SU-DHL-6 (cell line): ENCODE results near the gene PANK2.
"Not testable (repeated sequence)": the region's sequence is repeated elsewhere in the genome, so short reads cannot be mapped to it uniquely, and the experiment has no call there.

ENCODE experiments used
- H2AFZ ChIP-seq: fragments of 200-600 bp; sonication (generic); 2 replicates; pipeline ENCODE4 v1.6.1; 2014; ENCODE audit warnings: low read depth, mild to moderate bottlenecking, moderate library complexity, mixed read lengths, antibody characterized with exemption, low read length; ENCODE audit not compliant: severe bottlenecking
- H3F3A ChIP-seq: fragments of 200-600 bp; shearing (Covaris generic); 2 replicates; pipeline ENCODE4 v1.6.0; 2016; ENCODE audit warnings: antibody characterized with exemption, mild to moderate bottlenecking; ENCODE audit not compliant: insufficient read depth
- H3K27ac ChIP-seq: fragments of 200-600 bp; sonication (generic); 2 replicates; pipeline ENCODE4 v1.5.1; 2016; ENCODE audit warnings: low read depth, mild to moderate bottlenecking, low read length, moderate library complexity, mixed read lengths
- H3K27me3 ChIP-seq: fragments of 200-600 bp; sonication (generic), shearing (Covaris generic); 2 replicates; pipeline ENCODE4 v1.6.0; 2014; ENCODE audit warnings: mild to moderate bottlenecking, low read length
- H3K36me3 ChIP-seq: fragments of 200-600 bp; sonication (generic); 2 replicates; pipeline ENCODE4 v1.6.1; 2014; ENCODE audit warnings: mild to moderate bottlenecking, low read length, mixed read lengths
- H3K4me2 ChIP-seq: fragments of 300-600, 200-600 bp; shearing (Covaris generic), sonication (generic); 2 replicates; pipeline ENCODE4 v1.6.0; 2014; ENCODE audit warnings: low read length, low read depth, mild to moderate bottlenecking; ENCODE audit not compliant: poor library complexity, severe bottlenecking
- H3K4me3 ChIP-seq: fragments of 200-600 bp; sonication (generic); 2 replicates; pipeline ENCODE4 v1.5.1; 2014; ENCODE audit warnings: antibody characterized with exemption, low read length, mild to moderate bottlenecking, mixed read lengths; ENCODE audit not compliant: insufficient read depth, poor library complexity, severe bottlenecking
- H3K79me2 ChIP-seq: fragments of 200-600 bp; sonication (generic); 2 replicates; pipeline ENCODE4 v1.6.1; 2014; ENCODE audit warnings: mild to moderate bottlenecking, low read length, moderate library complexity; ENCODE audit not compliant: insufficient read depth
- H3K9ac ChIP-seq: fragments of 200-600 bp; sonication (generic); 2 replicates; pipeline ENCODE4 v1.7.0; 2014; ENCODE audit warnings: mild to moderate bottlenecking, low read length
- H3K9me2 ChIP-seq: fragments of 200-600 bp; sonication (generic); replicated peaks from 2 replicates; pipeline ENCODE4 v1.6.1; 2014; ENCODE audit warnings: low read length; ENCODE audit not compliant: insufficient read depth
- H3K9me3 ChIP-seq: fragments of 200-600 bp; sonication (generic); 2 replicates; pipeline ENCODE4 v1.6.1; 2014; ENCODE audit warnings: low read length, mixed read lengths; ENCODE audit not compliant: insufficient read depth
- H4K20me1 ChIP-seq: fragments of 200-600 bp; sonication (generic); 2 replicates; pipeline ENCODE4 v1.6.1; 2014; ENCODE audit warnings: low read depth, mild to moderate bottlenecking, antibody characterized with exemption, low read length, moderate library complexity, mixed read lengths
- CTCF ChIP-seq: fragments of 200-600 bp; sonication (generic); IDR thresholded peaks from one replicate; pipeline ENCODE4 v1.5.1; 2017; ENCODE audit warnings: antibody characterized with exemption, mild to moderate bottlenecking, low read length, moderate library complexity; ENCODE audit not compliant: insufficient read depth, poor library complexity, severe bottlenecking
- EZH2phosphoT487 ChIP-seq: fragments of 200-600 bp; sonication (generic), shearing (Covaris generic); conservative IDR thresholded peaks from 2 replicates; pipeline ENCODE4 v1.6.1; 2018; ENCODE audit warnings: mild to moderate bottlenecking, antibody characterized with exemption, low read length, moderate library complexity, mixed read lengths

PANK2 gene

GRCh38 chr20:3970016-3970415 is 80.8 kb downstream of the PANK2 start:
- Histone ChIP-seq H3K27ac (no peak overlapping the region), H3K4me2 (no peak overlapping the region), H3K36me3 (no peaks in the 10 kb centered on the region), H3F3A (no peaks in the 10 kb centered on the region), H3K9me2 (no peaks in the 10 kb centered on the region), H3K27me3 (no peaks in the 10 kb centered on the region), H3K9ac (no peak overlapping the region), H2AFZ (no peak overlapping the region), H3K79me2 (no peaks in the 10 kb centered on the region), H4K20me1 (0 out of 2 replicates have a peak, but pooled peaks cover 5% of the 10 kb centered on the region), H3K9me3 (no peaks in the 10 kb centered on the region), H3K4me3 (no peak overlapping the region)
- TF ChIP-seq CTCF (no peak), EZH2phosphoT487 (no peak)

GRCh38 chr20:3971145-3971544 is 82.0 kb downstream of the PANK2 start:
- TF ChIP-seq EZH2phosphoT487, result no peak
- TF ChIP-seq CTCF, result no peak
- Histone ChIP-seq H3F3A (no peaks in the 10 kb centered on the region), H3K79me2 (no peaks in the 10 kb centered on the region), H3K9me3 (no peaks in the 10 kb centered on the region), H4K20me1 (0 out of 2 replicates have a peak, but pooled peaks cover 5% of the 10 kb centered on the region), H3K9ac (no peak overlapping the region), H3K4me3 (no peak overlapping the region), H3K27ac (no peak overlapping the region), H2AFZ (no peak overlapping the region), H3K36me3 (no peaks in the 10 kb centered on the region), H3K27me3 (no peaks in the 10 kb centered on the region), H3K4me2 (no peak overlapping the region), H3K9me2 (no peaks in the 10 kb centered on the region)

DNA sequence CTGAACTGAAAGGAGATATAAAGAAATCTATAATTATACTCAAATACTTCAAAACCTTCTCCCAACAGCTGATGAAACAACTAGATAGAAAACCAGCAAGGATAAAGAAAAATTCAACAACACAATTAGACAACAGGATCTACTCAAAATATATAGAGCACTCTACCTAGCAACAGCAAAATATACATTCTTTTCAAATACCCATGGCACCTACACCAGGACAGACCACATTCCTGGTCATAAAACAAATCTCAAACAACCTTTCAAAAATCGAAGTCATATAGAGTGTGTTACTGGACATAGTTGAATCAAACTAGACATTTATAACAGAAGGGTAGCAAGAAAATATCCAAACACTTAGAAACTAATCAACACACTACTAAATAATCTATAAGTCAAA is 83.0 kb downstream of the PANK2 start:
- no peak overlapping the region for H3K4me3 ChIP-seq
- H3K9ac ChIP-seq, result no peak overlapping the region
- no peak for TF ChIP-seq CTCF
- no peak for TF ChIP-seq EZH2phosphoT487

GRCh38 chr20:3972631-3973030 is 83.4 kb downstream of the PANK2 start:
- H3K9me3 ChIP-seq, H3F3A ChIP-seq, H3K36me3 ChIP-seq, H3K4me2 ChIP-seq, H2AFZ ChIP-seq, H3K9ac ChIP-seq, H3K27me3 ChIP-seq, H3K4me3 ChIP-seq, H3K9me2 ChIP-seq, H4K20me1 ChIP-seq, H3K79me2 ChIP-seq, H3K27ac ChIP-seq: not testable (repeated sequence)

More for the DNA sequence above, 83.0 kb downstream of the PANK2 start:
- Histone ChIP-seq H3F3A (no peaks in the 10 kb centered on the region), H3K9me3 (no peaks in the 10 kb centered on the region), H3K27me3 (no peaks in the 10 kb centered on the region), H3K9me2 (no peaks in the 10 kb centered on the region), H3K4me2 (no peak overlapping the region), H3K79me2 (no peaks in the 10 kb centered on the region), H2AFZ (no peak overlapping the region), H4K20me1 (0 out of 2 replicates have a peak, but pooled peaks cover 5% of the 10 kb centered on the region), H3K36me3 (no peaks in the 10 kb centered on the region), H3K27ac (no peak overlapping the region)
